Endometrial microvascular endothelial cells (primary cell): Measurements from ENCODE around the gene SULT4A1. TPM values are rescaled to one million over a fixed set of nuclear protein-coding genes. Genes with fewer than 3 reads are reported as not detected.
"Not testable (repeated sequence)": the region's sequence is repeated elsewhere in the genome, so short reads cannot be mapped to it uniquely, and the experiment has no call there.

Source experiments
- in situ Hi-C: cut with HindIII; loops from 2 replicates; pipeline ENCODE4 v1.10.0; 2017; ENCODE audit warnings: low sequenced_read_pairs, low pct_unique_long_range_greater_than_20kb; ENCODE audit errors: inconsistent ontology term
- total RNA-seq: library from RNA; depleted of rRNA; stranded (reverse); fragments of >200 nt; gene quantifications from one replicate; pipeline ENCODE4 v1.2.3, GENCODE V29; 2015; ENCODE audit errors: inconsistent ontology term

The SULT4A1 gene
- total RNA-seq, 1 donor from 2014 or later: not detected

- in situ Hi-C loops: no loop called here
Observed at GRCh38 chr22:43869799-43870198, 7.5 kb upstream of the SULT4A1 start.

GRCh38 chr22:43869001-43869400 is 6.7 kb upstream of the SULT4A1 start:
- in situ Hi-C loops: not testable (repeated sequence)

GRCh38 chr22:43867839-43868635 is 5.7 kb upstream of the SULT4A1 start:
- in situ Hi-C loops: no loop called here

DNA sequence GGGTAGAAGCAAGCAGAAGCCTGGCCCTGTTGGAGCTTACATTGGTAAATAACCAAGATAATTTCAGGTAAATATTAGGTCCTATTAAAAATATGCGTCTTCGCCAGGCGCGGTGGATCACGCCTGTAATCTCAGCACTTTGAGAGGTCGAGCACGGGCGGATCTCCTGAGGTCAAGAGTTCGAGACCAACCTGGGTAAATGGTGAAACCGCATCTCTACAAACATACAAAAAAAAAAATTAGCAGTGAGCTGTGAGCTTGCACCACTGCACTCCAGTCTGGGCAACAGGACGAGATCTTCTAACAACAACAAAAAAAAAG is 529 bp upstream of the SULT4A1 start:
- in situ Hi-C loops: no loop called here

GRCh38 chr22:43861529-43861928 is 784 bp downstream of the SULT4A1 start:
- in situ Hi-C loops: no loop called here

GRCh38 chr22:43860831-43861230 is 1.5 kb downstream of the SULT4A1 start:
- in situ Hi-C loops: no loop called here

GRCh38 chr22:43860126-43860525 is 2.2 kb downstream of the SULT4A1 start:
- in situ Hi-C loops: no loop called here

DNA sequence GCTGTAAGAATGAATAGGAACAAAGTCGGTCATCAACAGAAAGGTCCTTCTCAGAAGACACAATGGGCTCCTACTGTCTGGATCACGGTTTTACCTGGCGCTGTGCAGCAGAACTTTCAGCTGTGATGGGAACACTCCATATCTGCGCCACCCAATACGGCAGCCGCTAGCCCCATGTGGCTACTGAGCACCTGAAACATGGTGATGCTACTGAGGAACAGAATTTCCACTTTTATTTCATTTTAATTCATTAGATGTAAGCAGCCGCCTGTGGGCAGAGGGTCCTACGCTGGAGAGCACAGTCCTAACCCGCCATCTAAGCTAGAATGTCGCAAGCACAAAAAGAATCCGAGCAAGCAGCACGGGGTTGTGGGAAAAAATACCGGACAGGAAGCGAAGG is 2.7 kb downstream of the SULT4A1 start:
- in situ Hi-C loops: no loop called here

DNA sequence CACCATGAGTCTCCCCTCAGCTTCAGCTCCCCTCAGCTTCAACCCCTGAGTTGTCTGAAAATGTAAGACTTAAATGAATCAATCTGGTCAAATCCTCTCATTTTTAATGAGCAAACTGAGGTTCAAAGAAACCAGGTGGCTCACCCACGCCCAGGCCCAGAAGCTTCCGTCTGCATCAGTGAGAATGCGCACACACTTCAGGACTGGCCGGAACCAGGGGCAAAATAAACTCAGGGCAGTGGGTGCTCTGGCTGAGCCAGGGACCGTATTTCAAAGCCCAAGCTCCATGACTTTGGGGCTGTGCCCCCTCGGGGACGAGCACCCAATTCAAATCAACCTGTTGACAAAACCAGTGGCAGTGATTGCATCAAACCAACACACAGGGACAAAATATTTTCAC is 3.1 kb downstream of the SULT4A1 start:
- in situ Hi-C loops: no loop called here

DNA sequence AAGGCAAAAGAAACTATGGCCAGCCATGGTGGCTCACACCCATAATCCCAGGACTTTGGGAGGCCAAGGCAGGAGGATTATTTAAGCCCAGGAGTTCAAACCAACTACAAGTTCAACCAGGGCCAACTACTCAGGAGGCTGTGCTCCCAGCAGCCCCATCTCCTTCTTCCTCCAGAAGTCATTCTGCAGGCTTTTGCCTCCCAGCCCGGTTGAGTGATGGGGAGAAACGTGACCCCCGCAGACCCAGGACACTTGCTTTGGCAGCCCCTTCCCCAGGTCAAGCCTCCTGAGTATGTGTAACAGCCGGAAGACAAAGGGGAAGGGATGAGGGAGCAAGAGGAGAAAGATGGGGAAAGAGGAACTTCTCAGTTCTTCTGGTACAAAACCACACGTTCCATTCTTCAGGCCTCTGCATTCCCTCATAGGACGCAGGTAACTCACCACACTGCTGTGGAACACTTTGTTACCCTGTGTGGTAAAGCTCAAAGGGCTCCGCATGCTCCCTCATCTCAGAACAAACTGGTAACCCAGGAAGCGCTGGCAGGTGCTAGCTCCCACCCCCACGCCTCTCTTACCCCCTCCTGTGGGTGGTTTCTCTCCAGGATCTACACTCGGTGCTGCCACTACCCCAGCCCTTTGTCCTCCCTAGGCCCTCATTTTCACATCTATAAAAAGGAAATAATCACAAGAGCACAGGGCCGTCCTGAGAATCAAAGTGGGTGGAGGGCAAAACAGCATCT is 4.0 kb downstream of the SULT4A1 start:
- in situ Hi-C loops: no loop called here

DNA sequence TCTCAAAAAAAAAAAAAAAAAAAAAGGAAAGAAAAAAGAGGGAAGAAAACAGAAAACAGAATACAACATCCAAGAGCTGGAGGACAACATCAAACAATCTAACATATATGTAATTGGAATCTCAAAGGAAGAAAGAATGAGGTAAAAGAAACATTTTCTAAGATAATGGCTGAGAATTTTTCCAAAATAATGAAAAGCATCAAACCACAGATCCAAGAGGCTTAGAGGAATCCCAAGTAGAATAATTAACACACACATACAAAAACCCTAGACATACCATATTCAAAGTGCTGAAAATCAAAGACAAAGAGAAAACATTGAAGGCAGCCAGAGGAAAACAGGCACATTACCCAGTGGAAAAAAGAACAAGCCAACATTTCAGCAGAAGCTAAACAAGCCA is 4.9 kb downstream of the SULT4A1 start:
- in situ Hi-C loops: no loop called here

DNA sequence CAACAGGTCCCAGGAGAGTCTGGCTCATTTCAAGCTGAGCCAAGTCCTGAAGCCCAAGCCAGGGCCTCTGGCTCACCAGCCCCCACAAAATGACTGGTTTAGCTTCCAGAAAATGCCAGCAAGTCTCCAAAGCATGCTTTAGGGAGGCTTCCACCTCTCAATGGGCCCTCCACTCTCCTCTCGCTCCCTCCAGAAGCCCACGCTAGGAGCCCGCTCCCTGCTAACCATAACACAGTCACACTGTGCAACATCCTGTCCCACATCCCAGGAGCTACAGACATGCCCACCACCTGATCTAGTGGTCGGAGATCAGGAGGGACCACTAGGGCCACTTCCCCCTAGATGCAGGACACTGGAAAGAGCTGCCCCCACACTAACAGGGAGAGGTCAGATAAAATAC is 6.9 kb downstream of the SULT4A1 start:
- in situ Hi-C loops: no loop called here

- in situ Hi-C loops: no loop called here
Observed at GRCh38 chr22:43854786-43855271, 7.5 kb downstream of the SULT4A1 start.

GRCh38 chr22:43854121-43854785 is 8.1 kb downstream of the SULT4A1 start:
- in situ Hi-C loops: no loop called here

GRCh38 chr22:43853328-43853931 is 8.9 kb downstream of the SULT4A1 start:
- in situ Hi-C loops: no loop called here

GRCh38 chr22:43852573-43853327 is 9.6 kb downstream of the SULT4A1 start:
- in situ Hi-C loops: no loop called here

DNA sequence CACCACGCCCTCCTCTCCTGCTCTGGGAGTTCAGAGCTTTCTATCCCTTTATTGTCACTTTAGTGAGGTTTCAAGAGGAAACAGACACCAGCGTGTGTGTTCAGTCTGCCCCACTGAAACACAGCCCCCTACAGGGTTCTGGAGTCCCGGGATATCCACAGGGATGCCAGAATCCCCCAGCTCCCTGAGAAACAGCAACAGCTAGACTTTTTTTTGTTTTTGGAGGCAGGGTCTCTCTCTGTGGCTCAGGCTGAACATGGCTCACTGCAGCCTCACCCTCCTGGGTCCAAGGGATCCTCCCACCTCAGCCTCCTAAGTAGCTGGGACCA is 10.4 kb downstream of the SULT4A1 start:
- in situ Hi-C loops: no loop called here

DNA sequence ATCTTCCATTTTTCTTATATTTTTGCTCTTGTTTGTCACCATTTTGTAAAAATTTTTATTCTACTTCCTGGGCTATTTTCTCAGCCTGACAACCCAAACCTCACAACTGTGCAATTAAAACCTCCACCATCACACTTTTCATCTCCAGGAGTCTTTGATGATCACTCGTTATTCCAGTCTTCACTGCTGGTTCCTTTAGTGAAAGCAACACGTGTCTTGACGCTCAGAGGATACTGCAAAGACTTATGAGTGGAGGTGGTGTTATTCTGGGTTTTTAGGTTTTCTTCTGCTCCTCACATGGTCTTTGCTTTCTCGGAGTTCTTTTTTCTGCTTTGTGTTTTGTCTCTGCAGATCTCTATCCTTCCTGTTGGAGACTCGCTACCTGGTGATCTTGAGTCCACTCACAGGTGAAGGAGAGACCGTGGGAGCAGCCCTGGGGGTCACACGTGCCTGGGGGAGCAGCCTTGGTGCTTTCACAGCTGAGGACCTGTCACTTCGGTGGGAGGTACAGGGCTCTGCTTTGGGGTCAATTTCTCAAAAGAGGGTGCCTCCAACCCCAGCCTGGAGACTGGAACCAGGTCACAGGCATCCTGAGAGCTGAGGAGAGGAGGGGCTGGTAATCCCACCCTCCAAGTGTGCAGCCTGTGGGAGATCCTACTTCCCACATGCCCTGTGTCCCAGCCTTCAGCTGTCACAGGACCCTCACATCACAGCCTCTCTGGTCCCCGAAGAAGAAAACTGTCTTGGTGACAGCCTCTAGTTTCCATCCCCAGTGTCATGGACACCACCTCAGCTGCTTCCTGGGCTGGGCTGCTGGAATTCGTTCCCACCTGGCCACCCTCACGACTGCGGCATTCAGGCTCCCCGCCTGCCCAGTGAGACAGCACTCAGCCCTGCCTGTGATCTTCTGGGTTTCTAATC is 11.0 kb downstream of the SULT4A1 start:
- in situ Hi-C loops: no loop called here
